GM18511 (cell line): ENCODE data around the gene PRICKLE3.
A peak's percentile ranks its signal among the peaks of the same experiment; 100 is the strongest.
"Not testable (repeated sequence)": the region's sequence is repeated elsewhere in the genome, so short reads cannot be mapped to it uniquely, and the experiment has no call there.

Source experiments
- ATAC-seq: cut with Tn5 transposase; IDR thresholded peaks from one replicate; pipeline ENCODE4 v1.9.1; 2021; ENCODE audit warnings: mild to moderate bottlenecking, moderate library complexity; ENCODE audit not compliant: unreplicated experiment

The PRICKLE3 gene

GRCh38 chrX:49163555-49164419, 22.4 kb downstream of the PRICKLE3 start:
- ATAC-seq: peak; percentile 45

DNA sequence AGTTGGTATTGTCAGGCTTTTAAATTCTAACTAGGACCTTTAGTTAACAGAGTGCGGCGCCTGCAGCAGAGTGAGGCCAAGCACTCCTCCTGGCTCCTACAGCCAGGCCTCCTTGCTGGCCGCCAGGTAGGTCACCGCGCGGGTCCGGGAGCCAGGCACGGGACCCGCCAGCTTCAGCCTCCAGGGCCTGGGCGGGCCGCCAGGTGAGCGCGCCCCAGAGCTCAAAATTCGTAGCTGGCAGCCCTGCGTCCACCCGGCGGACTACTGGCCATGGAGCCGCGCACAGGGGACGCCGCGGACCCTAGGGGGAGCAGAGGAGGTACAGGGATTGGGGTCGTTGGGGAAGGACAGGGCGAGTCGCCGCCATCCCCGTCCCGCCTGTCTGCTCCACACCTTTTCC, 23.6 kb downstream of the PRICKLE3 start, which contains the start of gene MAGIX:
TSS of gene MAGIX (plus strand) at position 139 of the 400 bp plus-strand sequence. CDS start at position 271, 132 bp downstream.
- no peak for ATAC-seq

DNA sequence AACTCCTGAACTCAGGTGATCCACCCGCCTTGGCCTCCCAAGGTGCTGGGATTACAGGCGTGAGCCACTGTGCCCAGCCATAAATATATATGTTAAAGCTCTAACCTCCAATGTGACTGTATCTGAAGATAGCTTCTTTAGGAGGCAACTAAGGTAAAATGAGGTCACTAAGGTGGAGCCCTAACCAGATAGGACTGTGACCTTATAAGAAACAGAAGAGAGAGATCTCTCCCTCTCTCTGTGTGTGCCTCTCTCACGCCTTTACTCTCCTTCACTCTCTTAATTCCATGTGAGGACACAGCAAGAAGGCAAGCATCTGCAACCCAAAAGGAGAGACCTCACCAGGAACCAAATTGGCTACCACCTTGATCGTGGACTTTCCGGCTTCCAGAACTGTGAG, 24.5 kb downstream of the PRICKLE3 start:
- ATAC-seq: no peak

- no peak for ATAC-seq
Observed at GRCh38 chrX:49160908-49161307, 25.3 kb downstream of the PRICKLE3 start.

- ATAC-seq: no peak
Observed at GRCh38 chrX:49157194-49157593, 29.0 kb downstream of the PRICKLE3 start.

GRCh38 chrX:49155900-49156837, 30.0 kb downstream of the PRICKLE3 start:
- ATAC-seq: peak; percentile 91

GRCh38 chrX:49155243-49155899, 30.8 kb downstream of the PRICKLE3 start:
- ATAC-seq: peak; percentile 34

GRCh38 chrX:49153467-49153866, 32.7 kb downstream of the PRICKLE3 start:
- no peak for ATAC-seq

DNA sequence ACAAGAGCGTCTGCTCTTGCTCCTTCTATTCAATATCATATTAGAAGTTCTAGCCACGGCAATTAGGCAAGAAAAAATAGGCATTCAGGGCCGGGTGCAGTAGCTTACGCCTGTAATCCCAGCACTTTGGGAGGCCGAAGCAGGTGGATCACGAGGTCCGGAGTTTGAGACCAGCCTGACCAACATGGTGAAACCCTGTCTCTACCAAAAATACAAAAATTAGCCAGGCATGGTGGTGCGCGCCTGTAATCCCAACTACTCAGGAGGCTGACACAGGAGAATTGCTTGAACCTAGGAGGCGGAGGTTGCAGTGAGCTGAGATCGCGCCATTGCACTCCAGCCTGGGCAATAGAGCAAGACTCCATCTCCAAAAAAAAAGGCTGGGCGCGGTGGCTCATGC, 36.9 kb downstream of the PRICKLE3 start:
- not testable (repeated sequence) for ATAC-seq

- ATAC-seq: not testable (repeated sequence)
Observed at GRCh38 chrX:49148390-49149100, 37.6 kb downstream of the PRICKLE3 start.

DNA sequence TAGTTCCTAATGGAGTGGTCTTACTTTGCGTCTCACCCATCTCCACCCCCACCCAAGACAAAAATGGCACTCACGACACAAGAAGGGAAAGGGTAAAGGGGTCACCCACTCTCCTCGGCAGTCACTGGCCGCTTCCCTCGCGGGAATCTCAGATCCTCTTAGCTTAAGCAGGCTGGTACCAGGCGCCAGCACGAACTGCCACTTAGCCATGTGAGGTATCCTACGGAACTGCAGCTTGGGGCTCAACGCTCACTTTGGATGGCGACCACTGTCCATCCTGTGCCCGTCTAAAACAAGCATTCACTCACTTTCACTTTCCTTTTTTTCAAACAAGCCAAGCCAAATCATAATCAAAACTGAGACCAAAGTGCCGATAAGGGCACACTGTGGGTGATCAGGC, 38.2 kb downstream of the PRICKLE3 start:
- ATAC-seq: no peak

GRCh38 chrX:49147282-49147681, 38.9 kb downstream of the PRICKLE3 start:
- no peak for ATAC-seq

GRCh38 chrX:49143154-49143553, 43.0 kb downstream of the PRICKLE3 start:
- ATAC-seq: not testable (repeated sequence)

DNA sequence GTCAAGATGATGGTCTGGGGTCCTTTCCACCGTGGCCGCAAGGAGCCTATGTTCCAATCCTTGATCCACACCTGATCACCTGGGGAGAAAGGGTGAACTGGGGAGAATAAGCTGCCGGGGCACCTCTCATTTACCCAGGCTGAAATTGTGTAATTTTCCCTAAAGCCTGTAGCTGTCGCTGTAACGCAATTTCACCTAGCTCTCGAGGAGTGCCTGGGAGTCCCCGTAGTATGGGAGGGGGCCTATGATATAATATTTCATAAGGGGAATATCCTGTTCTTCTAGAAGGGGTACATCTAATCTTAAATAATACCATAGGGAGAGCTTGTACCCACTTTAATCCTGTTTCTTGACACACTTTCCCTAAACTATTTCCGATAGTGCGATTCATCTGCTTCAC, 43.9 kb downstream of the PRICKLE3 start:
- ATAC-seq: not testable (repeated sequence)

DNA sequence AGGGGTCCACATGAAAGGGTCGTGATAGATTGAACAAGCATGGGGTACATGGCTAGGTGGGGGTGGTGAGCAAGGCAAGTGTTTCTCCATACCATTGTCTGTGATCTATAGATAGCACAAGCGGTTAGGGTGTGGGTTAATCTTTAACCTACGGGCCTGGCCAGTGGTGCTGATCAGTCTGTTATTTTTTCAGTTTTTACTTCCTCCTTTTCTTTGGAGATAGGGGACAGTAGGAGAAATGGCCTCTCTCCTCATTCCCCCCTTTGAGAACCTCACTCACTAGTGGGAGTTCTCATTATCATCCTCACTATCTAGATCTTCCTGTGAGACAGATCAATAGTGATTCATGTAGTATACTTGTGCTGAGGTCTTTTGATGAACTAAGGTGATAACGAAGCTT, 46.5 kb downstream of the PRICKLE3 start:
- ATAC-seq: no peak

GRCh38 chrX:49137492-49137891, 48.7 kb downstream of the PRICKLE3 start:
- no peak for ATAC-seq

DNA sequence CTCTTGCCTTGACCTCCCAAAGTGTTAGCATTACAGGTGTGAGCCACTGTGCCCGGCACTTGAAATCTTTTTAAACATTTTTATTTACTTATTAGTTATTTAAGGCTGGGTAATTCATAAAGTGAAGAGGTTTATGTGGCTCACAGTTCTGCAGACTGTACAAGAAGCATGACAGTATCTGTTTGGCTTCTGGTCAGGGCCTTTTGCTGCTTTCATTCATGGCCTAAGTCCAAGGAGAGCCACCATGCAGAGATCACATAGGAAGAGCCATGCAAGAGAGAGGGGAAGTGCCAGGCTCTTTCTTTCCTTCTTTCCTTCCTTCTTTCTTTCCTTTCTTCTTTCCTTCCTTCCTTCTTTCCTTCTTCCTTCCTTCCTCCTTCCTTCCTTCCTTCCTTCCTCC, 52.4 kb downstream of the PRICKLE3 start:
- ATAC-seq: no peak

DNA sequence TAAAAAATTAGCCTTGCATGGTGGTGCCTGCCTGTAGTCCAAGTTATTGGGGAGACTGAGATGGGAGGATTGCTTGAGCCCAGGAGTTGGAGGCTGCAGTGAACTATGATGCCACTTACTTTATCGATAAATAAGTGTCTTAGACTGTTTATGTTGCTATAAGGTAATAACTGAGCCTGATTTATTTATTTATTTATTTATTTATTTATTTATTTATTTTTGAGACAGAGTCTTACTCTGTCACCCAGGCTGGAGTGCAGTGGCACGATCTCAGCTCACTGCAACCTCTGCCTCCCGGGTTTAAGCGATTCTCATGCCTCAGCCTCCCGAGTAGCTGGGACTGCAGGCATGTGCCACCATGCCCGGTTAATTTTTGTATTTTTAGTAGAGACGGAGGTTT, 53.9 kb downstream of the PRICKLE3 start:
- not testable (repeated sequence) for ATAC-seq

- no peak for ATAC-seq
Observed at GRCh38 chrX:49129427-49129826, 56.7 kb downstream of the PRICKLE3 start.

DNA sequence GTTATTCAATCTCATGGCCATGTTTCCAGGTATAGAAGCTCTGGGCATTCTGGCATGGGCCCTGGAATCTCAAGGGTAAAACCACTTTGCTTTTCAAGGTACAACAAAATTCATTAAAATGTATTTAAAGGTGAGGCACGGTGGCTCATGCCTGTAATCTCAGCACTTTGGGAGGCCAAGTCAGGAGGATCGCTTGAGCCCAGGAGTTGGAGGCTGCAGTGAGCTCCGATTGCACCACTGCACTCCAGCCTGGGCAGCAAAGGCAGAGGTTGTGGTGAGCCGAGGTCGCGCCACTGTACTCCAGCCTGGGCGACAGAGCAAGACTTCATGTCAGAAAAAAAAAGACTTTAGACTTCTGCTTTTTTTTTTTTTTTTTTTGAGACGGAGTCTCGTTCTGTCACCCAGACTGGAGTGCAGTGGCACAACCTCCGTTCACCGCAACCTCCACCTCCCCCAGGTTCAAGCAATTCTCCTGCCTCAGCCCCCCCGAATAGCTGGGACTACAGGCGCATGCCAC, 58.4 kb downstream of the PRICKLE3 start:
- not testable (repeated sequence) for ATAC-seq
